Stimulated activated CD8-positive, alpha-beta memory T cell treated with anti-CD3 and anti-CD28 coated beads, Interleukin-12 subunit alpha, Interleukin-12 subunit beta, amount 100 ng/mL, for 24 hours (primary cell): ENCODE data around the gene FHAD1.

ENCODE experiments used
- DNase-seq: peaks from one replicate; pipeline ENCODE4 v3.0.0-alpha.2; 2020; ENCODE audit errors: extremely low read depth

The FHAD1 gene

DNA sequence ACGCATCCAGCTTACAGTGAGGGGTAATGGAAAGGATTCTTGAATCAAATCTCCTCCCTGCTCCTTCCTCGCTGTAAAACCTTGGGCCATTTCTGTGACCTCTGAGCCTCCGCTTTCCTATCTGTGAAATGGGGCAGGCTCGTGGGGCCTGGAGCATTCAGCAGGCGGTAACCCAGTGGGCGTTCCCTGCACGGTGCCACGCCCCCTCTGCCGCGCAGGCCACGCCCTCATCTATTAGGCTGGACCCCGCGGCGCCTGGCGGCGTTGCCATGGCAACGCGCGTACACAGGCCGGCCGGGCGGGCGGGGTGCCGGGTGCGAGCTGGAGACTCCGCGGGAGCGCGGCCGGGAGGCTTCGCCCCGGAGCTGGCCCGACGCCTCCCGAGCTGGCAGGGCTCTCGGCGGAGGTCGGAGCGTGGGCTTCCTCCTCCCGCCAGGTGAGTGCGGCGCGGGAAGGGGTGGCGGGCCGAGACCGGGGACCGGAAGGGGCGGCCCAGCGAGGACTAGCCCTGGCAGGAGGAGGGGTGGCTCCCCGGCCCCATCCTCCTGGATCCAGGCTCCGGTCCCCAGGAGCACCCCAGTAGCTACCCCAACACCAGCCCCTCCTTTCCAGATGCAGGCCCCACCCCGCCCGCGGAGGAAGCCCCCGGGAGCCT lies at the start of gene FHAD1:
Gene FHAD1, plus strand, starts transcription at position 264 of the 655 bp plus-strand sequence. CDS start 4,562 bp downstream, outside the sequence.
- no peak for DNase-seq

GRCh38 chr1:15197591-15198447 lies 49.2 kb upstream of the FHAD1 start:
- no peak for DNase-seq

DNA sequence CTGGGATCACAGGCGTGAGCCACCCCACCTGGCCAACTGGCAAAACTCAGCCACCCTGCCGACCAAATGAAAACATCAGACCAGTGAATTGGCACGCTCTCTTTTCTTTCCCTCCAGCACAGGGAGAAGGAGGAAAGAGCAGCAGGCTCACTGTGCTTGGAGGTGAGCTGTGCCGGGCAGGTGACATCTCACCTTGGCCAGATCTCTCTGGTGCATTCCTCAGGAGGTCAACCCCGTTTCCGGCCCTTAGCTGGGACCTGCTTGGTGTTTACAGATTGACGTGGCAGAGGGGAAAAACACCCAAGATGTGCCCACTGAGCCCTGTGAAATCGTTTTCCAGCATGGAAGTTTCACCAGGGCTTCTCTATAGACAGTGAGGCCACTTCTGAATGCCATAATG lies 48.3 kb upstream of the FHAD1 start:
- no peak for DNase-seq

DNA sequence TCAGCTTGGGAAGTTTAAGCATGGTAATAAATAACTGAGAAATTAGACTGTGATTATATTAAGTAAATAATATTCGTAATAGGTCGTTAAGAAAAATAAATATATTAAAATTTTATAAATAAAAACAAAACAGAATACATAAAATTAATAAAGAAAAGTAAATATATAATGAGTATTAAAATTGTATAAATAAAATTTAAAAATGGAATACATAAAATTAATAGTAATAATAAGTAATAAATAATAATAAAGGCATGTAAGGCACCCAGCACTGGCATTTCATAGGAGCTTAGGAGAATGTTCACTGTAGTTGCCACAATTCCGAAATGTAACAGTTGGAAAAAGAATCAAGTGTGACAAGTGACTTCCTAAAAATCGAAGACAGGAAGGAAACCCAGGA lies 45.8 kb upstream of the FHAD1 start:
- DNase-seq, result no peak

DNA sequence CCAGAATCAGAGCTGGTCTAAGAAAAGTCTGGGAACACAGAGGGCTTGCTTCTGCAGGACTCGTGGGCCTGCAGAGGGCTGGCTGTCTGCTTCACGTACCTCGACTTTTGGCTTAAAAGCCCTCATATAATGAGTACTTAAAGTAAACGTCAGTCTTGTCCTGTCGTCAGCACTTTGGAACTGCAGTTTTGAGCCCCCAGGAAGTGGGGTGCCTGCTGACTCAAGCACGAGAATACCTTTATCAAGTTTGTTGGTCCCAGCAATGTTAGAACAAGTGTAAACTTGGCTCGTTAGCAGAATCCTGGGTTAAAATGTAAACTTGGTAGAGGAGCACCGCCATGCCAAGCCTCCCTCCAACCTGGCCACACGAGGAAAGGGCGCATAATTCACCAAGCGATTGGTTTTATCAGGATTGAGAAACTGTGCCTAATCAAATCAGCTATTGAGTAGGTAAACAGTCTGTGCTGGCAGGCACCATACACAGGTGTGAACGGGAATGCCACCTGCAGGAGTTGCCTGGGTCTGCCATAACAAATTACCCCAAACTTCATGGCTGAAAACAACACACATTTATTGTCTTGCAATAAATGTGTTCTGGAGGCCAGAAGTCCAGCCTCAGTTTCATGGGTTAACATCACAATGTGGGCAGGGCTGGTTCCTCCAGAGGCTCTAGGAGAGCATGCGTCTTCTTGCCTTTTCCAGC lies 45.0 kb upstream of the FHAD1 start:
- no peak for DNase-seq

DNA sequence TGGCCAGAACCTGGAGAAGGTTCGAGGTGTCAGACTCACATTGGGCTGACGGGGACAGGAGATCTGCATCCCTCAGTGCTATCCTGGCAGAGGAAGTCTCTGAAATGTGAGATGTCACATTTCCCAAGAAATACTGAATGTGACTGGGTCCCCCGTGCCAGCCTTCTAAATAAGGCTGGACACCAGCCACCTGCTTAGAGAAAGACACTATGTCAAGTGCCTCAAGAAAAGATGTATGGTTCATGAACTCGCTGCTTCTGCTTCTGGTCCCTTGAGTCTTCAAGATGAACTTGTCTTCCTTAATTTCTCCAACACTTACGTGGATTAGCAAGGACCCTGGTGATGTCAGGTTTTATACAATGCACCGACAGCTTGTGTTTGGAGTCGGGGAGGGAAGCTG lies 42.1 kb upstream of the FHAD1 start:
- DNase-seq, result no peak

DNA sequence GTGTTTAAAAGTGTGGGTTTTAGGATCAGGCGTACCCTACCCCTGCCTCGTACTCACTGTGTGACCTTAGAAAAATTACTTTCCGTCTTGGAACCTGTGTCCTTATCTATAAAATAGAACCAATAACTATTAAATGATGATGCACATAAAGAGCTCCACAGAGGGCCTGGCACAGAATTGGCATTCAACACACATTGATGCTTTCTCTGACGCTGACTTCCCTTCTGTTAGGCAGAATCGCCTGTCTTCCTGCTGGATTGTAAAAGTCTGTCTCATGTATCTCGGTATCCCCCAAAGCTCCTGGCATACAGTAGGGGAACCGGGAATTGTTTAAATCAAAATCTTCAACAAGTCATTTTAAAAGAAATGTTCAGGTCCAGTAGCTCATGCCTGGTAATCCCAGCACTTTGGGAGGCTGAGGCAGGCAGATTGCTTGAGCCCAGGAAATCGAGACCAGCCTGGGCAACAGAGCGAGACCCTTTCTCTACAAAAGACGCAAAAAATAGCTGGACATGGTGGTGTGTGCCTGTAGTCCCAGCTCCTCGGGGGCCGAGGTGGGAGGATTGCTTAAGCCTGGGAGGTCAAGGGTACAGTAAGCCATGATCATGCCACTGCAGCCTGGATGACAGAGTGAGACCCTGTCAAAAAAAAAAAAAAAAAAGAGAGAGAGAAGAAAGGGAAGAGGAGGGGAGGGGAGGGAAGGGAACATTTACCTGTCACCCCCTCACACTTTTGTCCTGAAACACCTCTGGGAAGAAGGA lies 41.3 kb upstream of the FHAD1 start:
- DNase-seq, result no peak

GRCh38 chr1:15206418-15207030 lies 40.5 kb upstream of the FHAD1 start:
- no peak for DNase-seq

- no peak for DNase-seq
Measured at GRCh38 chr1:15207031-15207828, 39.8 kb upstream of the FHAD1 start.

DNA sequence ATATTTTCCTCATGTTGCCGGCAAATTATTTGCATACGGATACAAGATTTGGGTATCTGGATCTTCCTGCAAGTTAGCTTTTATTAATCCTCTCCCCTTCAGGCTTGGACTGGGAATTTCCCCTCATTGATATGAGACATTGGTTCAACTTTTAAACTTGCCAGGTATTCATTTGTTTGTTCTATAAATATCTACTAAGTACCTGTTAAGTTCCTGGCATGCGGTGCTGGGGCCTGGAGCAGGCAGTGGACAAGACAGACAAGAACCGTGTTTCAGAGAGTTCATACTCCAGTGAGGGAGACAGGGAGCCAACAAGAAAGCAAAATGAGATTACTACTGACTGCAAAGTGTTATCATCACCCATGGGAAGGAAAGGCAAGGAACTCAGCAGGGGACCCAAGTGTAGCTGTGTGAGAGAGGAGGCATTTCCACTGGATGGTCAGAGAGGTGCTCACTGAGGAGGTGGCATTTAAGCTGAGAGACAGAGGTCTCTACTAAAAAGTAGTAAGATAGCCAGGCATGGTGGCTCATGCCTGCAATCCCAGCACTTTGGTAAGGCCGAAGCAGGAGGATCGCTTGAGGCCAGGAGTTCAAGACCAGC lies 39.1 kb upstream of the FHAD1 start:
- DNase-seq, result no peak

DNA sequence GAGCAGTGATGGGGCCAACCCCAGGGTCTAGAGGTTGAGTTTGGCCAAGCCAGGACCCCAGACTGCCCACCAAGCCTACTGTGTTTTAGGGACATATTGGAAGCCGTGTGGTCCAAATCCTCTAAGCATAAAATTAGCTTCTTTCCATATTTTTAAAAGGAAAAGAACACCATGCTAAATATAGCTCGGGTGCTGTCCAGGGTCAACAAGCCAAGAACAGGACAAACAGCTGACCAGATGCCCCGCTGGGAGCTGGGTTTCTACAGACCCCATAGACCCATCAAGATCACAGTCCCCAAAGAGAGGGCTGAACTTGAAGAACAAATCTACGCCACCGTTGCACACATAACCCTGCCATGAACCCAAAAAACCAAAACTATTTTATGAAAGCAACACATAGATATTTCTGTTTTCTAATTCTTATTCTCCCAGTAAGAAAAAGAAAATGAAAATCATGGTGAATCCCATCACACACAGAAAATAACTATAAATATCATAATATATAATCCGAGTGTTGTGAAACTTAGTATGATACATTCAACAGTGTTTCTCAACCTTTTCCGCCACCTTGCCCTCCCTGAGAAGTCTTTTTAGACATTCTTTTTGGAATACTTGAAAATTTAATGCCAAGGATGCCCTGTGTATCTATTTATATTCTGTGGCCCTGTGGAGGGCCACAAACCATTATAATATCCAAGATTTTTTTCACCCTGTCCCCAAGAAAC lies 36.2 kb upstream of the FHAD1 start:
- DNase-seq, result no peak

DNA sequence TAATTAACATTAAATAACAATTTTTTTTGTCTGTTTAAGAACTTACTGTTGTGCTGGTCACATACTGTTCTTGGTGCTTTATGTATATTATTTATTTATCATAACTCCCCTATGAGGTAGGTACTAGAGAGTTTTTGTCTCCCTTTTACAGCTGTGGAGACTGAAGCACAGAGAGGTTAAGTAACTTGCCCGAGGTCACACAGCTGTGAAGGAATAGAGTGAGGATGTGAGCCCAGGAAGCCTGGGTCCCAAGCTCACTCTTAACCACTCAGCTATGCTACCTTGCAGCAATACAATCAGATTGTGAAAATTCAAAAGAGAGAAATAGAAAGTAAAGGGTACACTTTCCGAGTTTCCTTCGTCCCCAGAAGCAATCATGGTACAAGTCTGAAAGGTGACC lies 35.6 kb upstream of the FHAD1 start:
- no peak for DNase-seq

DNA sequence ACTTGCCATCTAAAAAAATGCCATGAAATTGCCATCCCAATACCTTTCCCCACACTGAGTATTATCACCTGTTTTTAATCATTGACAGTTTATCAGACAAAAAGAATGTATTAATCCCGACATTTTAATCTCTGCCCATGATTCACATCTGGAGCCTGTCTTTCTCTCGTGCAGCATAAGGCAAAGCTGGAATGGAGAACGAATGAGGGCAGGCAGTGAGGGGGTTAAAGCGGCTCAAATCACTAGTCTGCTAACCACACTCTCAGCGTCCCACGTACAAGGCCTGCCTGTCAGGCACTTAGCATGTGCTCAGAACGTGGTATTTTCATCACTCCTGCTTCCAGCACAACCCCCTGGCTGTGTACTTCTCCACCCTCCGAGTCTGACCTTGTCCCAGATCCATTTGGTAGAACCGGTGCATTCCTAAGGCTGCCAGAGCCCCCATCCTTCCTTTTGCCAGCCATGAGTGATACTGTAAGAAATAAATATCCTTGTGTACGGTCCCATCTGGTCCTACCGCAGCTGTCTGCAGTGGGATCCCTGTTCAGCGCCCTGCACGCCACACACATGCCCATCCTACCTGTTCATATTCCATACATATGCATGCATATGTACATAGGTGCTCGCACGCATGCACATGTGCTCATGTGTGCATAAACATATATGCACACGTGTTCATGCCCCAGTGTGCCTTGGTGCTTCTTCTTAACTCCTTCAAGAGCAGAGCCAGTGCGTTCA lies 34.6 kb upstream of the FHAD1 start:
- DNase-seq, result no peak

DNA sequence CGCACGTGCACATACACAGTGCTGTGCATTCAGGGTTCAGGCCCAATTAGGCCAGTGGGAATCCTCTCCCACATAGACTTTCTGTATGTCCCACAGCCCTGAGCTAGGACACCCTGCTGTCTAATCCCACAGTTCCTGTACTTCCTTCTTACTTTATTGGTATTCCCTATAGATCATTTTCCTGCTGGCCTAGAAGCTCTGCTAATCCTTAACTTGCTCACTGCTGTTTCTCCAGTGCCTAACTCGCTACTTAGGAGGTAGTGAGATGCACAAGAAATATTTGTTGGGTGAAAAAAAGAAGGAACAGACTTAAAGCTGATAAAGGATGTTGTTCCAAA lies 34.1 kb upstream of the FHAD1 start:
- no peak for DNase-seq

- DNase-seq, result no peak
Measured at GRCh38 chr1:15213341-15213821, 33.6 kb upstream of the FHAD1 start.

GRCh38 chr1:15214527-15214926 lies 32.5 kb upstream of the FHAD1 start:
- DNase-seq, result no peak

DNA sequence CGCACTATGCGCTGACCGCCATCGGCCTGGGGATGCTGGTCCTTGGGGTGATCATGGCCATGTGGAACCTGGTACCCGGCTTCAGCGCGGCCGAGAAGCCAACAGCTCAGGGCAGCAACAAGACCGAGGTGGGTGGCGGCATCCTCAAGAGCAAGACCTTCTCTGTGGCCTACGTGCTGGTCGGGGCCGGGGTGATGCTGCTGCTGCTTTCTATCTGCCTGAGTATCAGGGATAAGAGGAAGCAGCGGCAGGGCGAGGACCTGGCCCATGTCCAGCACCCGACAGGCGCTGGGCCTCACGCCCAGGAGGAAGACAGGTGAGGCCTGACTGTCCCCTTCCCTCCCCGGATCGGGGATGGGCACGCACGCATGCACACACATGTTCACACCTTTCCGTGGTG lies 31.9 kb upstream of the FHAD1 start:
- no peak for DNase-seq

DNA sequence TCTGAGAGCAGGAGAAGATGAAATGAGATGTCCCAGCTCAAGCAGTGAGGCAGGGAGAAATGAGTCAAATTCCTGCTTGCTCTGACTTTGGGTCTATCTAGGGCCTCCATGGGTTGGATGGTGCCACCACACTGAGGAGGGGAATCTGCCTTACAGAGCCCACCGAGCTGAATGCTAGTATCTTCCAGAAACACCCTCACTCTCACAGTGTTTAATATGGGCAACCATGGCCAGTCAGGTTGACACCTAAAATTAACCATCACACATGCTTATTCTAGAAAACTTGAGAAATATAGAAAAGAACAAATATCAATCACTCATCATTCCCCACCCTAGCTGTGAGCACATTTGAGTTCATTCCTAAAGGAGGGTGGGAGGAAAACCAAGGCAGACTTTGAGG lies 29.4 kb upstream of the FHAD1 start:
- no peak for DNase-seq
